Neural crest cell (in vitro differentiated cells): ENCODE results near the gene KCTD5. TPM values are rescaled to one million over a fixed set of nuclear protein-coding genes. Genes with fewer than 3 reads are reported as not detected.
A peak's percentile ranks its signal among the peaks of the same experiment; 100 is the strongest.

ENCODE experiments used
- DNase-seq: peaks from one replicate; pipeline ENCODE4 v3.0.0; 2021; ENCODE audit warnings: low read depth, mixed read lengths, low spot score
- H3K27ac Mint-ChIP-seq: one replicate; pipeline ENCODE4 v1.8.0; 2021; ENCODE audit warnings: mild to moderate bottlenecking, mixed read lengths; ENCODE audit not compliant: unreplicated experiment
- H3K27me3 Mint-ChIP-seq: 2 replicates; pipeline ENCODE4 v1.8.0; 2021; ENCODE audit warnings: low read depth, mild to moderate bottlenecking, mixed read lengths
- H3K36me3 Mint-ChIP-seq: 2 replicates; pipeline ENCODE4 v1.8.0; 2021; ENCODE audit warnings: low read depth, mild to moderate bottlenecking, mixed read lengths
- H3K4me1 Mint-ChIP-seq: 2 replicates; pipeline ENCODE4 v1.8.0; 2021; ENCODE audit warnings: mixed read lengths
- H3K4me3 Mint-ChIP-seq: one replicate; pipeline ENCODE4 v1.8.0; 2021; ENCODE audit warnings: mild to moderate bottlenecking, mixed read lengths
- H3K9me3 Mint-ChIP-seq: 2 replicates; pipeline ENCODE4 v1.8.0; 2021; ENCODE audit warnings: mixed read lengths
- total RNA-seq: library from RNA; stranded (reverse); gene quantifications from 2 replicates; pipeline ENCODE4 v1.2.1, GENCODE V29; 2021
- TF ChIP-seq, protein P1 (sequence below): fragments of 200-600 bp; sonication (generic); conservative IDR thresholded peaks from 2 replicates; pipeline ENCODE4 v1.5.0; 2021; ENCODE audit warnings: antibody characterized with exemption, mild to moderate bottlenecking

KCTD5 gene
- total RNA-seq, 1 donor from 2014 or later: 27.7 TPM

- no peaks in the 10 kb centered on the region for H3K9me3 Mint-ChIP-seq
- peak overlapping the region; percentile 56 for H3K4me3 Mint-ChIP-seq
- no peak for DNase-seq
- TF ChIP-seq, protein P1, sequence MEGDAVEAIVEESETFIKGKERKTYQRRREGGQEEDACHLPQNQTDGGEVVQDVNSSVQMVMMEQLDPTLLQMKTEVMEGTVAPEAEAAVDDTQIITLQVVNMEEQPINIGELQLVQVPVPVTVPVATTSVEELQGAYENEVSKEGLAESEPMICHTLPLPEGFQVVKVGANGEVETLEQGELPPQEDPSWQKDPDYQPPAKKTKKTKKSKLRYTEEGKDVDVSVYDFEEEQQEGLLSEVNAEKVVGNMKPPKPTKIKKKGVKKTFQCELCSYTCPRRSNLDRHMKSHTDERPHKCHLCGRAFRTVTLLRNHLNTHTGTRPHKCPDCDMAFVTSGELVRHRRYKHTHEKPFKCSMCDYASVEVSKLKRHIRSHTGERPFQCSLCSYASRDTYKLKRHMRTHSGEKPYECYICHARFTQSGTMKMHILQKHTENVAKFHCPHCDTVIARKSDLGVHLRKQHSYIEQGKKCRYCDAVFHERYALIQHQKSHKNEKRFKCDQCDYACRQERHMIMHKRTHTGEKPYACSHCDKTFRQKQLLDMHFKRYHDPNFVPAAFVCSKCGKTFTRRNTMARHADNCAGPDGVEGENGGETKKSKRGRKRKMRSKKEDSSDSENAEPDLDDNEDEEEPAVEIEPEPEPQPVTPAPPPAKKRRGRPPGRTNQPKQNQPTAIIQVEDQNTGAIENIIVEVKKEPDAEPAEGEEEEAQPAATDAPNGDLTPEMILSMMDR: no peak
- H3K36me3 Mint-ChIP-seq: no peaks in the 10 kb centered on the region
- peaks cover 8% of the 10 kb centered on the region for H3K27me3 Mint-ChIP-seq
- H3K4me1 Mint-ChIP-seq: no peaks in the 10 kb centered on the region
- no peak overlapping the region for H3K27ac Mint-ChIP-seq
These were observed 29.7 kb downstream of the KCTD5 start for GRCh38 chr16:2712063-2712441.

DNA sequence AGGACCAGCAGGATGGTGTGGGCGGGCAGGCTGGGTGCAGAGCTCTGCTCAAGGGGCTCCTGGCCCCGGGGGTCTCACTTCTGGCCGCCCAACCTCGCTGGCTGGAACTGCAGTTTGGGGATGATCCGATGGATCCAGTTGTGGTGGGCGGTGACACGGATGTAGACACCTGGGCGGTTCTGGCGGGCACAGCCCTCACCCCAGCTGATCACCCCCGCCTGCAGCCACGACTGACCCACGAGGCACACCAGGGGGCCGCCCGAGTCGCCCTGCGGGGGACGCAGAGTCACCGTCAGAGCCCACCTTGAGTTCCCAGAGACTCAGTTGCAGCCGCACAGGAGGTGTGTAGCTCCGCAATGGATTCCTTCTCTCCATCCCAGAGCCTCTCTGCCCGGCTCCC lies 30.2 kb downstream of the KCTD5 start:
- DNase-seq: no peak
- no peak overlapping the region for H3K27ac Mint-ChIP-seq

GRCh38 chr16:2713523-2713922 lies 31.2 kb downstream of the KCTD5 start:
- no peaks in the 10 kb centered on the region for H3K36me3 Mint-ChIP-seq
- H3K27me3 Mint-ChIP-seq: peaks cover 8% of the 10 kb centered on the region
- no peak for DNase-seq

More for the DNA sequence above, 30.2 kb downstream of the KCTD5 start:
- H3K4me1 Mint-ChIP-seq: no peaks in the 10 kb centered on the region
- peak overlapping the region; percentile 56 for H3K4me3 Mint-ChIP-seq
- TF ChIP-seq, protein P1: no peak
- peaks cover 8% of the 10 kb centered on the region for H3K27me3 Mint-ChIP-seq
- H3K36me3 Mint-ChIP-seq: no peaks in the 10 kb centered on the region
- H3K9me3 Mint-ChIP-seq: no peaks in the 10 kb centered on the region

GRCh38 chr16:2713985-2714774 lies 31.9 kb downstream of the KCTD5 start:
- TF ChIP-seq, protein P1: no peak
- H3K9me3 Mint-ChIP-seq: no peaks in the 10 kb centered on the region
- no peak for DNase-seq
- H3K27ac Mint-ChIP-seq: no peak overlapping the region
- no peaks in the 10 kb centered on the region for H3K36me3 Mint-ChIP-seq
- no peaks in the 10 kb centered on the region for H3K4me1 Mint-ChIP-seq
- H3K27me3 Mint-ChIP-seq: peaks cover 8% of the 10 kb centered on the region
- H3K4me3 Mint-ChIP-seq: peak overlapping the region; percentile 23

More at GRCh38 chr16:2713523-2713922, 31.2 kb downstream of the KCTD5 start:
- Mint-ChIP-seq H3K4me1 (no peaks in the 10 kb centered on the region), H3K27ac (no peak overlapping the region), H3K9me3 (no peaks in the 10 kb centered on the region), H3K4me3 (peak overlapping the region; percentile 23)
- TF ChIP-seq, protein P1: no peak

- H3K27ac Mint-ChIP-seq: no peak overlapping the region
These were observed 32.7 kb downstream of the KCTD5 start for GRCh38 chr16:2715064-2715463.

More at GRCh38 chr16:2715064-2715463, 32.7 kb downstream of the KCTD5 start:
- Mint-ChIP-seq H3K9me3 (no peaks in the 10 kb centered on the region), H3K4me1 (no peaks in the 10 kb centered on the region), H3K4me3 (peak overlapping the region; percentile 62), H3K27me3 (peaks cover 8% of the 10 kb centered on the region), H3K36me3 (no peaks in the 10 kb centered on the region)
- no peak for DNase-seq
- TF ChIP-seq, protein P1: no peak
